Stimulated activated CD8-positive, alpha-beta memory T cell treated with anti-CD3 and anti-CD28 coated beads, Interleukin-12 subunit alpha, Interleukin-12 subunit beta, amount 100 ng/mL, for 24 hours (primary cell): Measurements from ENCODE around the gene ZSCAN32.

Experiments
- DNase-seq: peaks from one replicate; pipeline ENCODE4 v3.0.0-alpha.2; 2020; ENCODE audit errors: extremely low read depth

The ZSCAN32 gene

GRCh38 chr16:3356118-3356517 lies 44.7 kb downstream of the ZSCAN32 start:
- no peak for DNase-seq

DNA sequence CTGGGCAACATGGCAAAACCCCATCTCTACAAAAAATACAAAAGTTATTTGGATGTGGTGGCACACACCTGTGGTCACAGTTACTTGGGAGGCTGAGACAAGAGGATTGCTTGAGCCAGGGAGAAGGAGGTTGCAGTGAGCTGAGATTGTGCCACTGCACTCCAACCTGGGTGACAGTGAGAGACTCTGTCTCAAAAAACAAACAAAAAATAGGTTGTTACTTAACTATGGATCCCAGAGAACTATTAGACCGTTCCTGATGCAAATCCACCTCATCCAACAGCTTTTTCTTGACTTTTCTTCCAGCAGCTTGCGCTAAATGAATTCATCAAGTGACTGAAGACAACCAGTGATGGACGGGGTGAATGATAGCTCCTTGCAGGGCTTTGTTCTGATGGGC lies 45.2 kb downstream of the ZSCAN32 start, which contains the start of gene OR2C1:
TSS of gene OR2C1 (plus strand) at position 301 of the 400 bp plus-strand sequence. CDS start at position 353, 52 bp downstream.
- DNase-seq, result no peak

GRCh38 chr16:3349175-3349574 lies 51.6 kb downstream of the ZSCAN32 start:
- no peak for DNase-seq

GRCh38 chr16:3348547-3349167 lies 52.1 kb downstream of the ZSCAN32 start:
- DNase-seq, result no peak

DNA sequence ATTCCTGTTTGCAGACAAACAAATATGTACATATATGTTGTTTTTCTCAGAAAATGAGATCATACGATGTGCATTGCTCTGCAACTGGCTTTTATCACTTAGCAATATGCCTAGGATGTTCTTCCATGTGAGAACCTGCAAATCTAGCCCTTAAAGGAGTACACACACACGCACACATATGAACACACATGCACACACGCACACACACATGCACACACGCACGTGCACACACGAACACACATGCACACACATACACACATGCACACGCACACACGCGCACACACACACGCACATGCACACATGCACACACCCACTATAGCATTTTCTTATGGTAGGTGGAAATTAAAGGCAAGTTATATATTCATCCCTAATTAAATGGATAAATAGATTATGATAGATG lies 53.2 kb downstream of the ZSCAN32 start:
- DNase-seq, result no peak

DNA sequence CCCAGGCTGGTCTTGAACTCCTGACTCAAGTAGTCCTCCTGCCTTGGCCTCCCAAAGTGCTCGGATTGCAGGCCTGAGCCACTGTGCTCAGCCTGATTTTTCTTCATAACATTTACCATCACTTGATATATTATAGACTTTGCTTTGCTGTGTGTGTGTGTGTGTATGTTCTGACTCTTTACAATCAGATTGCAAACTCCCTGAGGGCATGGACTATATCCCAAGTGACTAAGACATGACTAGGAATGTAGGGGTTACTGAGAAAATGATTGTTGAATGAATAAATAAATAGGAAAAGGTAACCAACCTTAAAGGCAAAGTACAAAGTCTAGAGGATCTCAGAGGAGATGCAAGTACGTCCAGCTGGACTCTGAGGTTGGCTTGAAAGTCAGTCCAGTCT lies 54.8 kb downstream of the ZSCAN32 start:
- no peak for DNase-seq
